ENCODE measurements around the gene SLC2A2.

SLC2A2 gene

DNA sequence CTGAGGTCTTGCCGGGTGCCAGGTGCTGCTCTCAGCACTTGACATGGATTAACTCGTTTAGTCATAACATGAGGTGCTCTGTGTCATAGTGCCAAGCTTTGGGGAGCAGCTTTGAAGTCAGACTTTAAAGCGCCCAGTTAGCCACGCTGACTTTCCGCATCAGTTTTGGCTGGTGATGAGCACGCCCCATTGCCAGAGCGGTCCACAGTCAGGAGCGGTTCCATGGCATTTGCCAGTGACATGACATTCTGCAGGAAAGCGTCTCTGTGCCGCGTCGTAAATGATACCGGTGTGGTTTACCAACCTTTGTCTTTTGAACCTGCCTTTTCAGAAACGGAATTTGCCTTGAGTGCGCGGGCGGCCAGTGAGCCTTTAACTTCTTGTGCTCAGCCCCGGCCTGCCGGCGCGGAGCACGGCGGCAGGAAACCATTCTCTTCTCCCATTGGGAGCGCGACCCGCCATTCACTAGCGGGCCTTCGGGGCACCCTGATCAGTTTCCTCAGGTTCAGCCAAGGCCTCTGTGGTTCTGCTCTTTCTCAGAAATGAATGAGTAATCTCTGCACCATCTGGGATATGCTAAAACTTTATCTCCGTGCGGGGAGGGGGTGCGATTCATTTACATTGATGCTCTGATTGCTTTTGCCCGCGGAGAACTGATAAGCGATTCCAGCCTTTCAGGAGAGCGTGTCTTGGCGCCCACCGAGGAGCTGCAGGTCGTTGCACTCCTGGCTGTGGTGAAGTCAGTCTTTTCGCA is 1.7 kb upstream of the SLC2A2 start:
- no peak for DNase-seq

DNA sequence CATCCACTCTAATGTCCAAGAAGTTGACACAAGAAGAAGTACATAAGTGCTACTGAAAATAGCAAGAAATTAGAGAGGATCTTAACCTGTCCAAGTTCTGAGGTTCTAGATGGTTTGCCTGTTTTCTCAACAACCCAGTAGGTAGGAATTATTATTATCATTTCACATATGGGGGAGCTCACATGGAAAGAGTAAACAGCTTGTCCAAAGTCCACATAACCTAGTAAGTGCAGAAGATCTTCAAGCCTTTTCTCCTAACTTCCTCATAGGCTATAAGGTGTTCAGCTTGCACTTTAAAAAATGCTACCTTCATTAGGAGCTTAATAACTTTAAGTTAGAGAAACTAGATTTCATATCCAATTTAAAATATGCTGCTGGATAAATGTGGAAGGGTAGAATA is 3.0 kb downstream of the SLC2A2 start:
- DNase-seq: no peak

DNA sequence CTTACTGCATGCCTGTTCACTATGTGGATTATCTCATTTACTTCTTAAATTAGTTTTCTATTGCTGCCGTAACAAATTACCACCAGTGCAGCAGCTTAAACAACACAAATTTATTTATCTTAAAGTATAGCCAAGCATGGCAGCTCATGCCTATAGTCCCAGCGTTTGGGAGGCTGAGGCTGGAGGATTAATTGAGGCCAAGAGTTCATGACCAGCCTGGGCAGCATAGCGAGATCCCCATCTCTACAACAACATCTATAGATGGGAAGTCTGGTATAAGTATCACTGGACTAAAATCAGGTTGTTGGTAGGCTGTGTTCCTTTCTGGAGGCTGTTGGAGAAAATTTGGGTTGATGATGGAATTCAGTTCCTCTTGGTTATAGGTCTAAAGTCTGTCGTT is 5.1 kb downstream of the SLC2A2 start:
- DNase-seq: no peak

- no peak for DNase-seq
These were observed 8.2 kb downstream of the SLC2A2 start for GRCh38 chr3:171018156-171018935.

DNA sequence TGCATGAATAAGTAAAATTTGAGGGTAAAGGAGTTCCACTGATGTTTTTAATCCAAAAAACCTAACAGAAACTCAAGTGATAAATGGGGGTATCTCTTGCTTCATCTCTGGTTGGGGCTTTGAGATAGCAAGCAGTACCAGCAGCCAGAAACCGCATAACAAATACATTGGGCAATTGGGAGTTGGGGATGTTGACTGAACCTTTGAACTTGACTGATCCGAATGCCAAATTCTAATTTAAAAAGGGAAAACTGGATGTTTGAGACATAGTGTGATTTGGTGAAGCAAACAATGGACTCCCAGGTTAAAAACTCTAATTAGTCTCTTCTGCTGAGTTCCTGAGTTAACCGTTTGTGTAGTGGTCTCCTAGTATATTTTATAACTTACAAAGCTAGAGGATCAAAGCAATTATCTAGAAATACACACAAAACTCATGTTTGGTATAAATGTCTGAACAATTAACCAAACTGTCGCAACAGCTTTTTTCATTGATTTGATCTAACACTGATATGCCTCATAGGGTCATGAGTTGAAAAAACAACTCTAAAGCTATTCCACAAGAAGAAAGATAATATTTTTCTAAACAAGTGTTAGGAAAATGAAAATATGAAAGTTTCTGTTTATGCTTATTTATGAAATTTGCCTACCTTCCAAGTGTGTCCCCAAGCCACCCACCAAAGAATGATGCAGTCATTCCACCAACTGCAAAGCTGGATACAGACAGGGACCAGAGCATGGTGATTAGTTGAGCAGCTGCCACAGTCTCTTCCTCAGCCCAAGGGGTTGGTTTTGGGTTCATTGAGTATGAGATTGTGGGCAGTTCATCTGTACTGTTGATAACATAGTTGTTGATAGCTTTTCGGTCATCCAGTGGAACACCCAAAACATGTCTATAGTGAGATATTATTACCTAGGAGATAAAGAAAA is 12.4 kb downstream of the SLC2A2 start:
- no peak for DNase-seq

DNA sequence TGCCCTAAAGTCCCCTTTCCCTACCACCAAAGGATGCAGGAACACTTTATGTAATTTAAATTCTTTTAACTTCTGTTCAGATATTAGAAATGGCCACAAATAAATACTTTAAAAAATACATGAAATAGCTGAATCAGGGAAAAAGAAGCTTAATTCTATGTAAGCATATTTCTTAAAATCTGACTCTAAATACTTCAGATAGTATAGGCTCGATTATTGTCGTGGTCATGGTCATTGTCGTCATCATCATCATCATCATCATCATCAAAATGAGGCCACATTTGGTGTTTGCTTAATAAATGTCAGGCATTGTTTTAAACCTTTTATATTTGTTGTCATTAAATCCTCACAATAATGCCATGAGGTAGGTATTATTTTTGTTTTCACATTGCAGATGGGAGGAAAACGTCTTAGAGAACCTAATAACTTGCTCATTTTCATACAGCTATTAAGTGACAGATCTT is 14.6 kb downstream of the SLC2A2 start:
- DNase-seq: no peak

DNA sequence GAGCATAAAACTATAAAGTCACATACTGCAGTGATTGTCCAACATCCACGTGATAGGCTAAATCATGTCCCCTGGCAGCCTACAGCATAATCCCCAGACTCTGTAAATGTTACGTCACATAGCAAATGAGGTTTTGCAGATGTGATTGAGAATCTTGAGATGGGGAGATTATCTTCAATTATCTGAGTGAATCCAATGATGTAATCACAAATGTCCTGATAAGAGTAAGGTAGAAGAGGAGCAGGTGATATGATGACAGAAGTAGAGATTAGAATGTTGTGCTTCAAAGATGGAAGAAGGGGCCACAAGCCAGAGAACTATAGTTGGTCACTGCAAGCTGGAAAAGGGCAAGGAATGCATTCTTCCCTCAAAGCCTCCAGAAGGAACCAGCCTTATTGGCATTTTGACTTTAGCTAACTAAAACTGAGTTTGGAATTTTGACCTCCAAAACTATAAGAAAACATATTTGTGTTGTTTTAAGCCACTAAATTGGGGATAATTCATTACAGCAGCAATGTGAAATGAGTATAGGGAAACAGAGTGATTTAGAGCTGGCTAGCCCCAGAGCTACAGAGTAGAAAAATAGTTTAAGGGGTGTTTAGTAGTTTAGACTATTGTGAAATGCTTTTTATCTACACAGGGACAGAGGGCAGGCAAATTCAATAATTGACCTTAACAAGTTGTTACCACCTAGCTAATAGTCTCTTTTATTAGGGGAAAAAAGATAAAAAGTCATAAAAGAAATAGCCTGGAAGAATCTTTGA is 15.2 kb downstream of the SLC2A2 start:
- no peak for DNase-seq

GRCh38 chr3:171007316-171007715 is 19.2 kb downstream of the SLC2A2 start:
- no peak for DNase-seq

DNA sequence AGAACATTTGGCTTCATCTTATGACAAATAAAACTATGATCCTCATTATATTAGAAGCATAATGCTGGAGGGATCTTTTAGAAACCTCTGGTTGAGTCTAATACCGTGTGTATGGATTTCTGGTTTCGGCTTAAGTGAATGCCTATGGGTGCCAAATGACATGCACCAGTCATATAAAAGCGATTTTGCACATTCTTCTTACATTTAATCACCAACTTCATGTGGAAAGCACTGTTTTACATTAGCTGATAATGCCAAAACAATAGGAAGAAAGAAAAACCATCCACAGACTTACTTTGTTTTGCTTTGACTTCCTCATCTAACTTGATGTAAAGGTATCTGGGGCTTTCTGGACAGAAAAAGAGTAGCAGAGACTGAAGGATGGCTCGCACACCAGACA is 20.9 kb downstream of the SLC2A2 start:
- DNase-seq: no peak

DNA sequence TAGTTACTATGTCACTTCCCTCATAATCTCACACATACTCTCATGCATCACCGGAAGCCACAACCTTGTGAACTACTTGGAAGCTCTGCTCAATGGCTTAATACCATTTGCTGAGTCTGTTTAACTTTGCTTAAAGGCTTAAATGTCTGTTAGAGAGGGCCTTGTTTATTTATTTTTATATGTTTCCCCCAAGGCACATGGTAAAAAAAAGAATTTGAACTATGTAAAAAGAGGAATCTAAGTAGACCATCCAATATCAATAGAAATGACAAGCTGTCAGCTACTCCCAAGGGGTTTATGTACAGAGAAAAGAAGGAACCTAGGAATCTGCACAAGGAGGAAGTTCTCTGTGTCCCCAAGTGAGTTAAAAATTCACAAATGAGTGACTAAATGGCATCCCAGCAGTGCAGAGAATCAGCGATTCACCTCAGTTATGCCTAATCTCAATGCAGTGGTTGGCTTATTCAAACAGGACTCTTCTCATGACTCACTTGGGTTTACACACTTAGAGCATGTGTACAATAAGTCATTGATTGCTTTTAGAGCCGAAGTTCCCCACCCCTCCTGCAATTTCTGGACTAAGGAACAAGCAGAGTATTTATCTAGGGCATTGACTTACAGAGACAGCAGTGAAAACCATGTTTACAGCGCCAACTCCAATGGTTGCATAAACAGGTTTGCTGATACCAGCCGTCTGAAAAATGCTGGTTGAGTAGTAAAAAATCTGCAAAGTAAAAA is 24.4 kb downstream of the SLC2A2 start:
- DNase-seq: no peak

DNA sequence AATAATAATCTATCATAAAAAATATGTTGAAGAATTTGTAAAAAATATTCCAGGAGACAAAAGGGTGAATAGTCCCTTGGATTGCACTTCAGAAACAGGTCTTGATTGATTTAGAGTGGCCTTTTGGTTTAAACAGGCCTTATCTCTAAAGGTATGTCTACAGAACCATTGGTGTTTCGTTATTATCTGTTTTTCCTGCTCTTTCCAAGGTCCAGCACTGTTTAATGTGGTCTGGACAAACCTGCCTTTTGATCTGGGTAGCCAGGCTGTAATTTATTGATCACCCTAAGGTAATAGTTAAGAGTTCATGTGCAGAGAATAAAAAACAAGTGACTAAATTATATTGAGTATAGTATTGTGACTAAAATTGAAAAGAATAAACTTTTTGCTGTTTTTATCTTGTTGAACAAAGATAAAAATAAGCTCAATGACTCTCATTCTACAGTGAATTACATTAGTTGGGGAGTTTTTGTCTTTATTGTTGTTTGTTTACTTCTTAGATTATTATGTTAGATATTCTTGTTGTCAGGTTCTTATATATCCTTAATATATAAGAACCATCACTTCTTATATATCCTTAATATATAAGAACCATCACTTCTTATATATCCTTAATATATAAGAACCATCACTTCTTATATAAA is 25.1 kb downstream of the SLC2A2 start:
- no peak for DNase-seq

DNA sequence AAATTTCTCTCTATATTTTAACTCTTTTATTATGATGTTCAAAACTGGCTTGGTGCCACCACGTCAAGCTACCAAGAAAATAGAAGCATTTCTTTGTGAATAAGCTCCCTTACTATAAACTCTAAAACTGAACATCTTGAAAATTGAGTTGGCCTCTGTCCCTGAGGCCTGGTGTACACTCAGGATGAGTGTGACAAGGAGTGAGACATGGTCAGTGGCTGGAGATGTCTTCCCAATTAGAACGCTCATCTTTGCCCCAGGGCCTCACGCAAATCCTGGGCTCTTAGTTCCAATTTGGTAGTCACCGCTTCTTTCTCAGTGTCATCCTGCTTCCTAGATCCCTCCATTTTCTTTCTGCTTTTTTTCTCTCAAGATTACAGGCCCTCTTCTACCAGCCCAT is 26.2 kb downstream of the SLC2A2 start:
- no peak for DNase-seq

- DNase-seq: no peak
These were observed 26.7 kb downstream of the SLC2A2 start for GRCh38 chr3:170999737-171000242.

- DNase-seq: no peak
These were observed 28.3 kb downstream of the SLC2A2 start for GRCh38 chr3:170997961-170998913.

- DNase-seq: no peak
These were observed 33.7 kb downstream of the SLC2A2 start for GRCh38 chr3:170992854-170993253.

DNA sequence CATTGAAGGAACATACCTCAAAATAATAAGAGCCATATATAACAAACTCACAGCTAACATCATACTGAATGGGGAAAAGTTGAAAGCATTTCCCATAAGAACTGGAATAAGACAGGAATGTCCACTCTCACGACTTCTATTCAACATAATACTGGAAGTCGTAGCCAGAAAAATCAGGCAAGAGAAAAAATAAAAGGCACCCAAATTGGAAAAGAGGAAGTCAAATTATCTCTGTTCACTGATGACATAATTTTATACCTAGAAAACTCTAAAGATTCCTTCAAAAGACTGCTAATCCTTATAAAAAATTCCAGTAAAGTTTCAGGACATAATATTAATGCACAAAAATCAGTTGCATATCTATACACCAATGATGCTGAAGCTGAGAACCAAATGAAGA is 34.9 kb downstream of the SLC2A2 start:
- DNase-seq: no peak

DNA sequence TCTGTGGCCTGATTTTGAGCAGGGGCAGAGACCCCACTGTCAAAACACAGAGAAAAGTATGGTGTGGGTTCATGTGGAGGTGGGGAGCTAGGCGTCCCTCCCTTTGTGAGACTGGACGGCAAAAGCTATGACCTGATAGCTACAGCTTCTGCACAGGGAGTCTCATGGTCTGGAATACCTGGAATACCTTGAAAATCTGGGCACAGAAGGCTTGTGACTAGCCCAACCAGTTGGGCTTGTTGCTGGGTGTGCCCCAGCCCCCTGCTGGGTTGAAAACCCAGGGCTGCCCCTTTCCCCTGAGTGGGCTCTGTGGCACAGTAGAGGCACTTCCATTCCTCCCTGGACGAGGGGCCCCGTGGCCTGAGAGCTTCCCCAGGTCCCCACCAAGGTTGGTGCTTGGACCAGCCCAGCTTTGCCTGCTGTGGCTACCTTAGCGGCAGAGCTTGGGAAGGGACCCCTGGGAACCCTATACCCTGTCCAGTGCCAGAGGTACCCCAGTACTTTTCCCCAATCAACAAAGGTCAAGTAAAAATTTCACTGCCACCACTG is 37.3 kb downstream of the SLC2A2 start:
- no peak for DNase-seq

DNA sequence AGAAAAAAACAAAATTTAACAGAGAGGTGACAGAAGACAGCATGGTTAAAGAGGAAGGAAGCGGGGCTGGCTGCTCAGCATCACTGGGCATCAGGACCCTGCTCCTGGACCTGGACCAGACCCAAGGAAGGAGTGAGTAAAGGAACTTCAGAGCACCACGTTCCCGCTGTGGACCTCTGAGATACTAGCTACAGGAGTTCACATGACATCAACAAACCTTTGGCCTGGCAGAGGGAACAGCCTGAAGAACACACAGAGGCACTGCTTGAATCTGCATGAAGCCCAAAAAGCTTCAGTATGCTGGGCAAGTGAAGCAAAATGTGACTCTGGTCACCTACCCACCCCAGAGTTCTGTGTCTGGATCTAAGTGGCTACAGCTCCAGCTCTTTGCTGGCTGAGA is 38.1 kb downstream of the SLC2A2 start:
- no peak for DNase-seq

DNA sequence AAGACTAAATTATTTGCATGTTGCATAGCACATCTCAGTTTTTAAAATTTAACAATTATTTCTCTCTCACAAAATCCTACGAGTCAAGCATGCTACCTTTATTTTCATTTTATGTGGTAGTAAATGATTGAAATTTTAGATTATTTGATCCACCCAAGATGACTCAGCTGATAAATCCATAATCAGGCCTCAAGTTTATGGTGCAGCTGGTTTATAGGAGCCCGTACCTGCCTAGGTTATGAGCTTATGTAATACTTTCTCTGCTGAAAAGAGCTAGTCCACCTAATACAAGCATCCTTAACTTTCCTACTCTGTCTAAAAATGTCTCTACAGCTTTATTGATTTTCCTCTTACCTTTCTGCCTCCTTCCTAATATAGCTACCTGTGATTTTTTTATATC is 41.2 kb downstream of the SLC2A2 start:
- no peak for DNase-seq

- no peak for DNase-seq
These were observed 43.8 kb downstream of the SLC2A2 start for GRCh38 chr3:170982733-170983132.
